NT2/D1 (cell line): ENCODE data around the gene KLK4.

Source experiments
- DNase-seq: peaks from one replicate; pipeline ENCODE4 v3.0.0-alpha.2; 2011; ENCODE audit warnings: low read depth, low spot score
- H3K27me3 ChIP-seq: 2 replicates; pipeline ENCODE4 v1.6.0; 2011; ENCODE audit warnings: mild to moderate bottlenecking; ENCODE audit not compliant: insufficient read length, insufficient read depth
- H3K36me3 ChIP-seq: 2 replicates; pipeline ENCODE4 v1.6.1; 2011; ENCODE audit warnings: mild to moderate bottlenecking, low read length, mixed read lengths; ENCODE audit not compliant: insufficient read depth, insufficient read length
- H3K4me1 ChIP-seq: 2 replicates; pipeline ENCODE4 v1.5.1; 2011; ENCODE audit not compliant: insufficient read depth, insufficient read length
- H3K4me3 ChIP-seq: 2 replicates; pipeline ENCODE4 v1.5.1; 2011; ENCODE audit warnings: low read depth; ENCODE audit not compliant: insufficient read length
- H3K9ac ChIP-seq: 2 replicates; pipeline ENCODE4 v1.6.0; 2011; ENCODE audit warnings: low read depth; ENCODE audit not compliant: insufficient read length
- H3K9me3 ChIP-seq: 2 replicates; pipeline ENCODE4 v1.5.1; 2011; ENCODE audit warnings: mild to moderate bottlenecking, low read length; ENCODE audit not compliant: insufficient read depth
- SUZ12 ChIP-seq: IDR thresholded peaks from 2 replicates; pipeline ENCODE4 v1.6.1; 2011; ENCODE audit not compliant: insufficient read length, insufficient read depth; ENCODE audit errors: extremely low read depth
- YY1 ChIP-seq: IDR thresholded peaks from 2 replicates; pipeline ENCODE4 v1.6.1; 2011; ENCODE audit not compliant: insufficient read length, insufficient read depth
- ZNF274 ChIP-seq: IDR thresholded peaks from 2 replicates; pipeline ENCODE4 v1.6.1; 2011; ENCODE audit warnings: mild to moderate bottlenecking, low read depth, low read length

The KLK4 gene, protein sequence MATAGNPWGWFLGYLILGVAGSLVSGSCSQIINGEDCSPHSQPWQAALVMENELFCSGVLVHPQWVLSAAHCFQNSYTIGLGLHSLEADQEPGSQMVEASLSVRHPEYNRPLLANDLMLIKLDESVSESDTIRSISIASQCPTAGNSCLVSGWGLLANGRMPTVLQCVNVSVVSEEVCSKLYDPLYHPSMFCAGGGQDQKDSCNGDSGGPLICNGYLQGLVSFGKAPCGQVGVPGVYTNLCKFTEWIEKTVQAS

DNA sequence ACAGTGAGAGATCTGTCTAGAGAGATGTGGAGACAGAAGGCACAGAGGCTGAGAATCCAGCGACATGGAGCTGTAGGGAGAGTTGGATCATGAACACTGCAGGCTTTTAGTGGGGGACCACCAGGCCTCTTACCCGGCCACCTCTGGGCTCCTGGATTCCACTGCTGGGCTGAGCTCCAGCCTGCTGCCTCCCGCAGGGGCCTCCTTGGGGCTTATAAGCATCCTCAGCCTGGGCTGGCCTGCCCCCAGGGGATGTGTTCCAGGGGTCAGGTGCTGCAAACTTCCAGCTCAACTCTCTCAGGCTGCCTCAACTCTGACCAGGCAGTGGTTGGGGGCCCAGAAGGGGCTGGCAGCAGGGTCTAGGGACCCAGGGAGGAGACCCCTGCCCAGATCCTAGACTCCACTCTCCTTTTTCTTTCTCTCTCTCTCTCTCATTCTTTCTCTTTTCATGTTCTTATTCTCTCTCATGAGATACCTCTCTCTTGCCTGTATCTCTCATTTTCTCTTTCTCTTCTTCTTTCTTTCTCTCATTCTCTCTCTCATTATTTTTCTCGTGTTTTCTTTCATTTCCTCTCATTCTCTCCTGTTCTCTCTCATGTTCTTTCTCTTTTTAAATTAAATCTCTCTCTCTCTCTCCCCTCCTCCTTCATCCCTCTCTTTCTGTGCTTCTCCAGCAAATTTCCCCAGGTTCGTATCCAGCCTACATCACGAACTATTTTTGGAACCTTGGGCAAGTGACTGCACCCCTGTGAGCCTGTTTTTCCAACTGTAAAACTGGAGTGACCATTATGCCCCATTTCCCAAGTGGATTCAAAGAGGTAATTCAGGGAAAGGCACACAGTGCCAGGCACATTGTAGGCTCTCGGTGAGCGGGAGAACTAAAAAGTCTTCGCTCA lies at the start of gene KLK4:
Gene KLK4, minus strand, starts transcription at position 190 of the 896 bp plus-strand sequence. CDS start 657 bp downstream, outside the sequence.
- peaks cover 12% of the 10 kb centered on the region for H3K27me3 ChIP-seq
- TF ChIP-seq YY1 (no peak), SUZ12 (no peak), ZNF274 (no peak)
- no peak for DNase-seq
- no peaks in the 10 kb centered on the region for H3K9me3 ChIP-seq
- no peak within 1 kb of the TSS for H3K9ac ChIP-seq
- no peaks in the 10 kb centered on the region for H3K36me3 ChIP-seq
- no peak within 1 kb of the TSS for H3K4me3 ChIP-seq
- H3K4me1 ChIP-seq: peaks cover 6% of the 10 kb centered on the region

DNA sequence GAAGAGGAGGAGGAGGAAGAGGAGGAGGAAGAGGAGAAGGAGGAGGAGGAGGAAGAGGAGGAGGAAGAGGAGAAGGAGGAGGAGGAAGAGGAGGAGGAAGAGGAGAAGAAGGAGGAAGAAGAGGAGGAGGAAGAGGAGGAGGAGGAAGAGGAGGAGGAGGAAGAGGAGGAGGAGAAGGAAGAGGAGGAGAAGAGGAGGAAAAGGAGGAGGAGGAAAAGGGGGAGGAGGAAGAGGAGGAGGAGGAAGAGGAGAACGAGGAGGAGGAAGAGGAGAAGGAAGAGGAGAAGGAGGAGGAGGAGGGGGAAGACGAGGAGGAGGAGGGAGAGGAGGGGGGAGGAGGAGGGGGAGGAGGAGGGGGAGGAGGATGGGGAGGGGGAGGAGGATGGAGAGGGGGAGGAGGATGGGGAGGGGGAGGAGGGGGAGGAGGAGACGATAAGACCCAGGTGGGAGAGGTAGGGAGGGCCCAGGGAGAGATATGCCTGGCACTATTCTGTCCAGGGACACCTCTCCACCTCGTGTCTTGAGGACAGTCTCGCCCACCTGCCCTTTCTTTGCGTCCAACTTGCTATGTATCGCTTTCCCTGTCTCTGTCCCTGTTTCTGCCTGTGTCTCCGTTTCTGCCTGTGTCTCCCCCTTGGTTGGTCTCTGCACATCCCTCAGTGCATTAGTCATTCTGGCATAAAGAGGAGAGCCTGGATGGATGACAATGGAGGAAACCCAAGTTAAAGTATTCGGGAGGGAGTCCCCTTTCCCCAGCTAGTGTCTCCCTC lies 48.7 kb upstream of the KLK4 start:
- no peak overlapping the region for H3K4me3 ChIP-seq
- TF ChIP-seq ZNF274: no peak
- no peak for TF ChIP-seq YY1
- no peak for TF ChIP-seq SUZ12
- H3K9me3 ChIP-seq: no peaks in the 10 kb centered on the region
- H3K27me3 ChIP-seq: peaks cover 5% of the 10 kb centered on the region
- H3K36me3 ChIP-seq: no peaks in the 10 kb centered on the region
- no peak overlapping the region for H3K9ac ChIP-seq
- DNase-seq: no peak
- no peaks in the 10 kb centered on the region for H3K4me1 ChIP-seq

DNA sequence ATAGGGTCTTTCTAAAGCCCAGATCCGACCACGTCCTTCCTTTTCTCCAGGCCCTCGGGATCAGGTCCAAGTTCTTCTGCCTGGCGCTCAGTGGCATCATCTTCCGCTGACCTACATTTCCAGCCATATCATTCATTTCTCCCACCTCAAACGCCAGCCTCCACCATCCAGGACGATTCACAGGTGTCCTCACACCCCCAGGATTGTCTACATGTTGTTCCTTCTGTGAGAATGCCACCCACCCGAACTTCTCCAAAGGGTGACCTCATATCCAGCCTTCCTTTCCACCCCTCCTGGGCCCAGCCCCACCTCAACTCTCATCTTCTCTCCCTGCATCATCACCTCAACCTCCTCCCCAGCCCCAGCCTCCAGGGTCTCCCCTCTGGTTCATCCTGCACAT lies 46.4 kb upstream of the KLK4 start:
- H3K27me3 ChIP-seq: peaks cover 5% of the 10 kb centered on the region
- H3K4me3 ChIP-seq: no peak overlapping the region
- TF ChIP-seq YY1: no peak
- TF ChIP-seq ZNF274: no peak
- no peak for TF ChIP-seq SUZ12
- no peaks in the 10 kb centered on the region for H3K9me3 ChIP-seq
- H3K36me3 ChIP-seq: no peaks in the 10 kb centered on the region
- no peak for DNase-seq
- H3K4me1 ChIP-seq: peaks cover 3% of the 10 kb centered on the region
- no peak overlapping the region for H3K9ac ChIP-seq

DNA sequence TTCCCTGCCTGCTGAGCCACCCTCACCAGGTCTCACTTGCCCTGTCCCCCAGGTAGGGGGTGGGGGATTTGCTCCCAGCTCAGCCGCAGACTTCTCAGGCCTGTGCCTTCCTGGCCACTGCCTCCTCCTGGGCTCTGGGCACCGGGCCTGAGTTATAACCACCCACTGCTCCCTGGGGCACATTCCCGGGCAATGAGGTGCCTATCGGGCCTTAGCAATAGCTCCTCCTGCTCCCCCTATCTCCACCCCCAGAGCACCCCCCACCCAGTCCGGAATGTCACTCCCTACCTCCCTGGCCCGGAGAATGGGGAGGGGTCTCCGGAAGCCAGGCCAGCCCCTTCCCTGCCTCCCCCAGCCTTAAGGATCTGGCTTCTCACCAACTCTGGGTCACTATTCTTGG lies 41.7 kb upstream of the KLK4 start, which contains the start of gene KLK5:
Gene KLK5, minus strand, starts transcription at position 129 of the 400 bp plus-strand sequence. CDS start 381 bp downstream, outside the sequence.
- Histone ChIP-seq H3K27me3 (no peaks in the 10 kb centered on the region), H3K36me3 (no peaks in the 10 kb centered on the region), H3K4me1 (peaks cover 3% of the 10 kb centered on the region), H3K9ac (no peak within 1 kb of the TSS), H3K4me3 (no peak within 1 kb of the TSS), H3K9me3 (no peaks in the 10 kb centered on the region)
- TF ChIP-seq SUZ12 (no peak), YY1 (no peak), ZNF274 (no peak)
- no peak for DNase-seq

DNA sequence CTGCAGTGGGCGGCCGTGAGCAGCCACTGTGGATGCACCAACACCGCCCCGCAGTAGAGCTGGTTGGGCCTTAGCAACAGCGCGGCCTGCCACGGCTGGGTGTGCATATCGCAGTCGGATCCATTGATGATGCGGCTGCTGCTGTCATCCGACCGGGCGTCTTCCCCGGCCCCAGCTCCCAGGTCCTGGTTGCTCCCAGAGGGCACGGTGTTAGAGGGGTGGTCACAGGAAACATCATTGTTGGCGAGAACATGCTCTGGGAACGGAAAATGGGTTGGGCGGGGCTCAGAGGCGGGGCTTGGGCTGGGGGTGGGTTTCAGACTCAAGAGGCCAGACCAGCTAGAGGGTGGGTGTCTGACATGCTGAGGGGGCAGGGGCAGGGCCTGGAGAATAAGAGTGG lies 38.7 kb upstream of the KLK4 start:
- H3K36me3 ChIP-seq: no peaks in the 10 kb centered on the region
- H3K9ac ChIP-seq: no peak overlapping the region
- TF ChIP-seq YY1: no peak
- TF ChIP-seq SUZ12: no peak
- no peak for TF ChIP-seq ZNF274
- peaks cover 3% of the 10 kb centered on the region for H3K4me1 ChIP-seq
- no peaks in the 10 kb centered on the region for H3K27me3 ChIP-seq
- no peak overlapping the region for H3K4me3 ChIP-seq
- DNase-seq: no peak
- no peaks in the 10 kb centered on the region for H3K9me3 ChIP-seq

DNA sequence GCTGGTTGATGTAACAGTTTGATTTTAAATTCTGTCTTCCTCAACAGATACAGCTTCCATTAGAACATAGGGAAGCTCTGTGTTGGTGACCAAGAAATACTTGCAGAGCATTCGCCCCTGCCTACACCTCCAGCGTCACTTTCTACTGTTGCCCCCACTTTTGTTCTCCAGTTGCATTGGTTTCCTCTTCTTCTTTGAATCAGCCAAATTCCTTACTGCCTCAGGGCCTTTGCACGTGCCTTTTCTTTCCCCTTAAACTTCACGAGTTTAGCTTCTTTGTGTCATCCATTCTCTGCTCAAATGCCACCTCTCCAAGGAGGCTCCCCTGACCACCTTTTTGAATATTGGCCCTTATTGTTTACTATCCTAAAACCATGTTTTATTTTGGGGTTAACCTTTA lies 35.9 kb upstream of the KLK4 start:
- no peak for TF ChIP-seq YY1
- H3K9me3 ChIP-seq: no peaks in the 10 kb centered on the region
- no peaks in the 10 kb centered on the region for H3K4me1 ChIP-seq
- H3K36me3 ChIP-seq: no peaks in the 10 kb centered on the region
- no peak for DNase-seq
- no peak overlapping the region for H3K4me3 ChIP-seq
- H3K27me3 ChIP-seq: no peaks in the 10 kb centered on the region
- H3K9ac ChIP-seq: no peak overlapping the region

DNA sequence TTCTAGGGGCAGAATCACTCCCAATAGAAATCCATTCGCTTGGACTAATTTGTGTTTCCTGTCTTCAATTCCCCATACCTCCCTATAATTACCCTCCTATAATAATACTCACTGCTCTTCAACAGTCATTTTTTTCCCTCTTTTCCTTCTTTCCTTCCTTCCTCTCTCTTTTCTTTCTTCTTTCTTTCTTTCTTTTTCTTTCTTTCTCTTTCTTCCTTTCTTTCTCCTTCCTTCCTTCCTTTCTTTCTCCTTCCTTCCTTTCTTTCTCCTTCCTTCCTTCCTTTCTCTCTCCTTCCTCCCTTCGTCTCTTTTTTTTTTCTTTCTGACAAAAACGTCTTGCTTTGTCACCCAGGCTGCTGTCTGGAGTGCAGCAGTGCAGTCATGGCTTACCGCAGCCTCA lies 33.6 kb upstream of the KLK4 start:
- H3K36me3 ChIP-seq: no peaks in the 10 kb centered on the region
- no peaks in the 10 kb centered on the region for H3K4me1 ChIP-seq
- H3K4me3 ChIP-seq: no peak overlapping the region
- no peaks in the 10 kb centered on the region for H3K27me3 ChIP-seq
- TF ChIP-seq SUZ12 (no peak), ZNF274 (no peak), YY1 (no peak)
- DNase-seq: no peak
- no peak overlapping the region for H3K9ac ChIP-seq
- H3K9me3 ChIP-seq: no peaks in the 10 kb centered on the region
